HepG2 (cell line): ENCODE results near the gene STARD8. TPM values are rescaled to one million over a fixed set of nuclear protein-coding genes. Genes with fewer than 3 reads are reported as not detected.

Experiments
- ATAC-seq: fragments of 200-7000 bp; cut with Tn5 transposase; 3 replicates; pipeline ENCODE4 v1.9.1; 2020; ENCODE audit warnings: mild to moderate bottlenecking, moderate library complexity
- BruUV-seq: library from RNA; stranded (reverse); fragments of 400-500 nt; replicated peaks from 2 replicates; lab custom pipeline; 2021; lab: Mats Ljungman, UMichigan
- CTCF ChIA-PET: fragments of 300-600 bp; formaldehyde crosslinking; extraction: SDS; loops from one replicate; lab custom pipeline; 2021; ENCODE audit warnings: low total read pairs, inconsistent platforms, low intra/inter-chr PET ratio; lab: Yijun Ruan, JAX
- POLR2A ChIA-PET: fragments of 350-600 bp; sonication (Branson Sonifier 250); formaldehyde crosslinking; loops from one replicate; lab custom pipeline; 2020; ENCODE audit warnings: antibody characterized with exemption, inconsistent platforms; lab: Yijun Ruan, JAX
- DNase-seq: peaks from one replicate; pipeline ENCODE4 v3.0.0-alpha.2; 2015; ENCODE audit warnings: low spot score
- FAIRE-seq: peaks from 3 replicates; lab custom pipeline; 2011; peaks lifted over from hg19 to GRCh38; lab: Jason Lieb, UNC
- H2AFZ ChIP-seq: one replicate; pipeline ENCODE4 v1.6.1; 2011; ENCODE audit warnings: low read length, inconsistent platforms
- H3K27ac ChIP-seq: fragments of 300-600 bp; 3 replicates; pipeline ENCODE4 v1.8.0; 2011; ENCODE audit warnings: mixed run types, mild to moderate bottlenecking, mixed read lengths, low read length, inconsistent platforms; ENCODE audit not compliant: insufficient read depth; ENCODE audit errors: extremely low read length
- H3K27me3 ChIP-seq, 2 experiments: fragments of 200-600 bp in 1 of 2; 2 replicates in 1 of 2; 3 replicates in 1 of 2; pipeline versions ENCODE4 v1.6.0 to v1.8.0; 2011; ENCODE audit warnings: low read length in 2 of 2, mild to moderate bottlenecking in 2 of 2, moderate library complexity in 2 of 2, inconsistent platforms in 1 of 2; ENCODE audit not compliant: insufficient read depth in 2 of 2, control insufficient read depth in 1 of 2
- H3K36me3 ChIP-seq, 2 experiments: fragments of 200-600 bp in 1 of 2; replicated peaks in 1 of 2; 2 replicates in 1 of 2; 3 replicates in 1 of 2; pipeline versions ENCODE4 v1.5.1 to v1.8.0; 2011; ENCODE audit warnings: low read length in 2 of 2, inconsistent platforms in 1 of 2; ENCODE audit not compliant: insufficient read depth in 2 of 2, control insufficient read depth in 1 of 2
- H3K4me1 ChIP-seq: 2 replicates; pipeline ENCODE4 v1.5.1; 2012; ENCODE audit warnings: low read length, inconsistent platforms; ENCODE audit not compliant: insufficient read depth
- H3K4me2 ChIP-seq: 2 replicates; pipeline ENCODE4 v1.6.0; 2011; ENCODE audit warnings: low read depth, low read length, inconsistent platforms
- H3K4me3 ChIP-seq, 3 experiments: fragments of 200-600 bp in 1 of 3; sonication (generic), shearing (Covaris generic) in 1 of 3; replicated peaks in 1 of 3; 2 replicates each; pipeline ENCODE4 v1.5.1; 2011 to 2016; ENCODE audit warnings: low read length in 3 of 3, inconsistent platforms in 2 of 3, low read depth in 2 of 3, mild to moderate bottlenecking in 2 of 3, control low read depth in 1 of 3, mixed read lengths in 1 of 3; ENCODE audit not compliant: insufficient read depth in 1 of 3
- H3K79me2 ChIP-seq: one replicate; pipeline ENCODE4 v1.6.1; 2011; ENCODE audit warnings: low read length, inconsistent platforms; ENCODE audit not compliant: insufficient read depth
- H3K9ac ChIP-seq: 2 replicates; pipeline ENCODE4 v1.6.0; 2011; ENCODE audit warnings: mild to moderate bottlenecking, low read depth, low read length, inconsistent platforms; ENCODE audit not compliant: insufficient read depth
- H3K9me3 ChIP-seq: 2 replicates; pipeline ENCODE4 v1.5.1; 2012; ENCODE audit warnings: mild to moderate bottlenecking, low read length
- H4K20me1 ChIP-seq: 2 replicates; pipeline ENCODE4 v1.6.0; 2011; ENCODE audit warnings: inconsistent platforms, mild to moderate bottlenecking, low read length, moderate library complexity; ENCODE audit not compliant: insufficient read depth
- CCAR2 ChIP-seq: fragments of 200-400 bp; formaldehyde crosslinking; optimal IDR thresholded peaks from 2 replicates; pipeline ENCODE3; 2018; ENCODE audit warnings: low read depth, mild to moderate bottlenecking, low read length, moderate library complexity
- CEBPZ ChIP-seq: IDR thresholded peaks from 2 replicates; pipeline ENCODE4 v1.6.1; 2012; ENCODE audit warnings: low read length, improper control_type of control experiment
- EEA1 ChIP-seq: sonication (generic); formaldehyde crosslinking; IDR thresholded peaks from 2 replicates; pipeline ENCODE4 v1.5.1; 2020; ENCODE audit warnings: mild to moderate bottlenecking, missing genetic modification reagents, borderline replicate concordance
- NONO ChIP-seq, 2 experiments: fragments of 450-650 bp in 1 of 2; sonication (generic) in 1 of 2; formaldehyde crosslinking in 1 of 2; IDR thresholded peaks in 1 of 2; conservative IDR thresholded peaks in 1 of 2; 2 replicates each; pipeline versions ENCODE4 v1.6.1 to v1.8.0; 2017 to 2022; ENCODE audit warnings: mild to moderate bottlenecking in 1 of 2, missing genetic modification reagents in 1 of 2, moderate library complexity in 1 of 2
- RERE ChIP-seq: IDR thresholded peaks from 2 replicates; pipeline ENCODE4 v1.6.1; 2016; ENCODE audit warnings: low read depth, missing genetic modification reagents, missing compliant biosample characterization
- SALL1 ChIP-seq: sonication (generic); formaldehyde crosslinking; IDR thresholded peaks from 2 replicates; pipeline ENCODE4 v1.8.0; 2022; ENCODE audit warnings: mild to moderate bottlenecking, missing genetic modification reagents
- STAG1 ChIP-seq: sonication (generic); formaldehyde crosslinking; IDR thresholded peaks from 2 replicates; pipeline ENCODE4 v1.4.0; 2020; ENCODE audit warnings: missing genetic modification reagents
- TFDP1 ChIP-seq: IDR thresholded peaks from 2 replicates; pipeline ENCODE4 v1.6.1; 2016; ENCODE audit warnings: missing compliant biosample characterization, missing genetic modification reagents, borderline replicate concordance
- ZNF557 ChIP-seq: sonication (generic); formaldehyde crosslinking; IDR thresholded peaks from 2 replicates; pipeline ENCODE4 v1.4.0; 2020; ENCODE audit warnings: missing genetic modification reagents
- ZNF639 ChIP-seq: conservative IDR thresholded peaks from 2 replicates; pipeline ENCODE4 v1.6.1; 2018; ENCODE audit warnings: missing genetic modification reagents
- ZNF678 ChIP-seq: sonication (generic); formaldehyde crosslinking; IDR thresholded peaks from 2 replicates; pipeline ENCODE4 v1.4.0; 2020; ENCODE audit warnings: mild to moderate bottlenecking, missing genetic modification reagents
- WGBS: methylation state at CpG from one replicate; pipeline ENCODE4 v1.1.6; 2017; ENCODE audit warnings: low lambda C conversion rate; 5-methylcytosine and 5-hydroxymethylcytosine counted together
- in situ Hi-C: cut with HindIII; loops from 2 replicates; pipeline ENCODE4 v1.10.0; 2017; ENCODE audit warnings: low pct_unique_long_range_greater_than_20kb; ENCODE audit not compliant: extremely low pct_ligation_motif_present
- intact Hi-C: fragments of 100-400 bp; cut with micrococcal nuclease; formaldehyde crosslinking; loops from one replicate; pipeline ENCODE4 v1.10.0; 2022; ENCODE audit not compliant: unreplicated experiment
- polyA plus RNA-seq, 8 experiments: library from polyadenylated mRNA; depleted of rRNA in 3 of 8; stranded (reverse) in 7 of 8; unstranded in 1 of 8; fragments of >200 nt; fragmentation: Illumina TruSeq in 4 of 8; extraction: Trizol in 4 of 8; gene quantifications; 2 replicates each; pipeline versions ENCODE4 v1.2.1 to v1.2.3, GENCODE V29; 2011 to 2016; ENCODE audit warnings: low read depth in 4 of 8, missing spikeins in 1 of 8, mixed read lengths in 1 of 8; ENCODE audit not compliant: insufficient read depth in 1 of 8
- total RNA-seq, 5 experiments: library from RNA; depleted of rRNA; stranded (reverse); fragments of >200 nt; fragmentation: Illumina TruSeq; extraction: Trizol; gene quantifications; 2 replicates each; pipeline ENCODE4 v1.2.3, GENCODE V29; 2016; ENCODE audit warnings: low read depth in 1 of 5
- TF ChIP-seq, protein P1 (sequence below): sonication (generic); formaldehyde crosslinking; IDR thresholded peaks from 2 replicates; pipeline ENCODE4 v1.4.0; 2020; ENCODE audit warnings: missing genetic modification reagents

STARD8 gene
- total and polyA plus RNA-seq, 2 of the 13 experiments (the other 11 are each of a cell fraction or from before 2014, with no cell fraction given): 0.02 to 0.09 TPM

DNA sequence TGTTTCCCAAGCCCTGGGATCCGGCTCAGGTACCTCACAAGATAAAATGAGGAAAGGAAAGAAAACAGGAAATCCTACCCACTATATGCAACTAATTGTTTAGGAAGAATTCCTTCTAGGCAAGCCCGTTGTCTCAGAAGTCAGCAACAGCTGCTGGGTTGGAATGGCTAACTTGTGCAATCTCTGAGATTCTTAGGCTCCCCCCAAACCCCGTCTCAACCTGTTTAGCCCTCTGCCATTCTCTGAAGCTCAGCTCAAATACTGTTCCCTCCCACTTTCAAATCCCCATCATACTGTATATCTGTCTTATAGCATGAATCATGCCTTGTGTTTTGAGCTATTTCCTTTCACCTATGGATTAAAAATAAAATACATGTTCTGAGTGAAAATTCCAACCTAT is 28.9 kb downstream of the STARD8 start:
- no peak for ATAC-seq
- no peaks in the 10 kb centered on the region for H3K9me3 ChIP-seq
- CTCF ChIA-PET: no interaction called here
- H3K27me3 ChIP-seq: no peaks in the 10 kb centered on the region
- in situ Hi-C loops (no loop called here), intact Hi-C loops (no loop called here)
- POLR2A ChIA-PET: no interaction called here
- FAIRE-seq: no peak
- no peak overlapping the region for H2AFZ ChIP-seq
- H3K27ac ChIP-seq: no peak overlapping the region
- no peak overlapping the region for H3K4me3 ChIP-seq
- H4K20me1 ChIP-seq: no peaks in the 10 kb centered on the region
- H3K9ac ChIP-seq: no peak overlapping the region
- no peak for DNase-seq
- H3K79me2 ChIP-seq: no peaks in the 10 kb centered on the region
- no peak overlapping the region for H3K4me2 ChIP-seq
- no peaks in the 10 kb centered on the region for H3K4me1 ChIP-seq
- no TSS peak for BruUV-seq
- no peaks in the 10 kb centered on the region for H3K36me3 ChIP-seq
- WGBS: 14% methylated on average over 2 of the region's 3 CpGs
- no peak for TF ChIP-seq CEBPZ
- no peak for TF ChIP-seq NONO (IDR thresholded peaks at IDR 0.05)
- no peak for TF ChIP-seq NONO (CRISPR knock-in tag; conservative IDR thresholded peaks at IDR 0.05)
- TF ChIP-seq STAG1 (CRISPR knock-in tag): no peak
- no peak for TF ChIP-seq CCAR2
- no peak for TF ChIP-seq TFDP1
- no peak for TF ChIP-seq ZNF639 (CRISPR knock-in tag)
- TF ChIP-seq ZNF557 (CRISPR knock-in tag): no peak
- TF ChIP-seq SALL1 (CRISPR knock-in tag): no peak
- no peak for TF ChIP-seq ZNF678 (CRISPR knock-in tag)
- no peak for TF ChIP-seq EEA1 (CRISPR knock-in tag)
- TF ChIP-seq, protein P1, sequence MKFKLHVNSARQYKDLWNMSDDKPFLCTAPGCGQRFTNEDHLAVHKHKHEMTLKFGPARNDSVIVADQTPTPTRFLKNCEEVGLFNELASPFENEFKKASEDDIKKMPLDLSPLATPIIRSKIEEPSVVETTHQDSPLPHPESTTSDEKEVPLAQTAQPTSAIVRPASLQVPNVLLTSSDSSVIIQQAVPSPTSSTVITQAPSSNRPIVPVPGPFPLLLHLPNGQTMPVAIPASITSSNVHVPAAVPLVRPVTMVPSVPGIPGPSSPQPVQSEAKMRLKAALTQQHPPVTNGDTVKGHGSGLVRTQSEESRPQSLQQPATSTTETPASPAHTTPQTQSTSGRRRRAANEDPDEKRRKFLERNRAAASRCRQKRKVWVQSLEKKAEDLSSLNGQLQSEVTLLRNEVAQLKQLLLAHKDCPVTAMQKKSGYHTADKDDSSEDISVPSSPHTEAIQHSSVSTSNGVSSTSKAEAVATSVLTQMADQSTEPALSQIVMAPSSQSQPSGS (CRISPR knock-in tag): no peak
- no peak for TF ChIP-seq RERE (CRISPR knock-in tag)
